GM10847 (cell line): ENCODE data around the gene TASP1.

Experiments used
- POLR2A ChIP-seq: IDR thresholded peaks from 2 replicates; pipeline ENCODE4 v1.6.1; 2011; ENCODE audit not compliant: insufficient read length; ENCODE audit errors: extremely low read depth

The TASP1 gene

GRCh38 chr20:13402171-13402760, 236.5 kb downstream of the TASP1 start:
- TF ChIP-seq POLR2A, result no peak

- no peak for TF ChIP-seq POLR2A
Observed at GRCh38 chr20:13401596-13401995, 237.1 kb downstream of the TASP1 start.

- no peak for TF ChIP-seq POLR2A
Observed at GRCh38 chr20:13400453-13400852, 238.3 kb downstream of the TASP1 start.

- no peak for TF ChIP-seq POLR2A
Observed at GRCh38 chr20:13397300-13397724, 241.4 kb downstream of the TASP1 start.

GRCh38 chr20:13396826-13397225, 241.9 kb downstream of the TASP1 start:
- no peak for TF ChIP-seq POLR2A

GRCh38 chr20:13396022-13396421, 242.7 kb downstream of the TASP1 start:
- no peak for TF ChIP-seq POLR2A

- TF ChIP-seq POLR2A, result no peak
Observed at GRCh38 chr20:13395232-13395631, 243.5 kb downstream of the TASP1 start.

GRCh38 chr20:13392391-13392790, 246.3 kb downstream of the TASP1 start:
- no peak for TF ChIP-seq POLR2A

GRCh38 chr20:13389115-13389514, 249.6 kb downstream of the TASP1 start:
- TF ChIP-seq POLR2A, result no peak

GRCh38 chr20:13384132-13384531, 254.6 kb downstream of the TASP1 start:
- no peak for TF ChIP-seq POLR2A

- no peak for TF ChIP-seq POLR2A
Observed at GRCh38 chr20:13382786-13383185, 255.9 kb downstream of the TASP1 start.

- TF ChIP-seq POLR2A, result no peak
Observed at GRCh38 chr20:13373400-13373799, 265.3 kb downstream of the TASP1 start.

GRCh38 chr20:13364278-13365170, 274.2 kb downstream of the TASP1 start:
- no peak for TF ChIP-seq POLR2A

GRCh38 chr20:13363473-13363872, 275.3 kb downstream of the TASP1 start:
- no peak for TF ChIP-seq POLR2A

GRCh38 chr20:13356591-13356990, 282.1 kb downstream of the TASP1 start:
- no peak for TF ChIP-seq POLR2A

- TF ChIP-seq POLR2A, result no peak
Observed at GRCh38 chr20:13355941-13356486, 282.7 kb downstream of the TASP1 start.
